ENCODE measurements around the gene FOSB. TPM values are rescaled to one million over a fixed set of nuclear protein-coding genes. Genes with fewer than 3 reads are reported as not detected.

The FOSB gene
- total RNA-seq, 1 donor from 2014 or later: 2.5 TPM

- peak; percentile 97 for ATAC-seq
These were observed 17.7 kb downstream of the FOSB start for GRCh38 chr19:45485305-45486077.

DNA sequence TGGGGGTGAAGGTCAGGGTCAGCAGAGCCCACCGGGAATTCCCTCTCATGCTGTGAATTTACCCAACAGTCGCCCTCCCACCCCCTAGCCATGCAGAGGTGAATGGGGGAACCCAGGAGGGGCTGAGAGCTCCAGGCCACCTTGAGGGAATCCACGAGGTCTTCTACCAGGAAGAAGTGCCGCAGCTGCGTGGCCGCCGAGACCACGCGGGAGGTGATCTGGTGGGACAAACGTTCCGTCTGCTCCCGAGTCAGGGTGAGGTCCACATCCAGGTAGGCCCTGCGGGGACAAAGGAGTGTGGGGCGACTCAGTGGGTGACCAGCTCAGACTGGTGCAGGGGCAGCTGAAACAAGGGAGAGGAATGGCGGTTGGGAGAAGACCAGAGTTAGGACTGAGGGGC is 20.9 kb downstream of the FOSB start:
- no peak for ATAC-seq

GRCh38 chr19:45489216-45489855 is 21.5 kb downstream of the FOSB start:
- no peak for ATAC-seq

DNA sequence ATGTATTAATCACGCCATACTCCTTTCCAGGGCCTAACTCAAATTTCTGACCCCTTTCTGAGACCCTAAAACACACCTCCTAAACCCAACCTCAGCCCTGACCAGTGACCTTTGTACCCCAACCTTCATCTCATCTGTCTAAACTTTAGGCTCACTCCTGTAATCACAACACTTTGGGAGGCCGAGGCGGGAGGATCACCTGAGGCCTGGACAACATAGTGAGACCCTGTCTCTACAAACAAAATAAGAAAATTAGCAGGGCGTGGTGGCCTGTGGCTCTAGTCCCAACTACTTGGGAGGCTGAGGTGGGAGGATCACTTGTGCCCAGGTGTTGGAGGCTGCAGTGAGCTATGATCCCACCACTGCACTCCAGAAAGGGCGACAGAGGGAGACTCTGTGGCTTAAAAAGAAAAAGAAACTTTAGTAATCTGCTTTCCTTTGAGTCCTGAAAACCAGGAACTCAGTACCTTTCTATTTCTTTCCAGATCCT is 24.4 kb downstream of the FOSB start:
- ATAC-seq: no peak

DNA sequence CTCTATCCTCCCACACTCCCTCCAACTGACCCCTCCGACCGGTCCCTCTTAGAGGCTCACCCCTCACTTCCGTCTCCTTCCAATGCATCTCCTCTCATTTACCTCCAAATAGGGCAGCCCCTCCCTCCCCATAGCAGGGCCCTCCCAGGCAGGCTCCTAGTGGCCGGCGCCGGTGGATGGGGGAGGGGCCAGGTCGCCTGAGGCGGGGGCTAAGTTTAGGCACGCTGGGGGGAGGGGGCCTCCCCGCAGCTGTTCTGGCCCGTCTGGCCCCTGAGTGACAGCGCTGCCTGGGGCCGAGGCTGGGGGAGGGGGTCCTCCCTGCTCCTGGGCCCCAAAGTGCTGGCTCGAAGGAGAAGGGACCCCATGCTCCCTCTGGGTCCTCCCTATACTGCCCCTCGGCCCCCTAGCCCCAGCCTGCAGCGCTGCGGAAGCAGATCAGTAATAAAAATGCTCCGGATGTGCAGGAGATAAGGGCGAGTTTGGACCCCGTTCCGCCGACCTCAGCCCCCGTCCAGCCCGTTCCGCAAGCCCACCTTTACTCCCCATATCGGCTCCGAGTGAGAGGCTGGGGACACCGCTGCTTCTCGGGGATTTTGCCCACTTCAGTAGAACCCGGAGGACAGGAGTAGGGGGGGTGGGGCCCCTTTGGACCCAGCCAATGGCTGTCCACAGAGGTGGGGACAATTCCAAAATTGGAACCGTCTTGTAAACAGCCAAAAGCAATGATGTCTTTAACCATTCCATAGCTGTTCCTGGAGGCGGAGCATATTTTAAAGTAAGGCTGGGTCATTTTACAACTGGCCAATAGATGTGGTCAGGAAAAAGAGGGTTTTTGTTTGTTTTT is 25.1 kb downstream of the FOSB start:
- ATAC-seq: no peak

GRCh38 chr19:45494261-45494916 is 26.6 kb downstream of the FOSB start:
- ATAC-seq: no peak

- ATAC-seq: no peak
These were observed 27.4 kb downstream of the FOSB start for GRCh38 chr19:45495178-45495577.

DNA sequence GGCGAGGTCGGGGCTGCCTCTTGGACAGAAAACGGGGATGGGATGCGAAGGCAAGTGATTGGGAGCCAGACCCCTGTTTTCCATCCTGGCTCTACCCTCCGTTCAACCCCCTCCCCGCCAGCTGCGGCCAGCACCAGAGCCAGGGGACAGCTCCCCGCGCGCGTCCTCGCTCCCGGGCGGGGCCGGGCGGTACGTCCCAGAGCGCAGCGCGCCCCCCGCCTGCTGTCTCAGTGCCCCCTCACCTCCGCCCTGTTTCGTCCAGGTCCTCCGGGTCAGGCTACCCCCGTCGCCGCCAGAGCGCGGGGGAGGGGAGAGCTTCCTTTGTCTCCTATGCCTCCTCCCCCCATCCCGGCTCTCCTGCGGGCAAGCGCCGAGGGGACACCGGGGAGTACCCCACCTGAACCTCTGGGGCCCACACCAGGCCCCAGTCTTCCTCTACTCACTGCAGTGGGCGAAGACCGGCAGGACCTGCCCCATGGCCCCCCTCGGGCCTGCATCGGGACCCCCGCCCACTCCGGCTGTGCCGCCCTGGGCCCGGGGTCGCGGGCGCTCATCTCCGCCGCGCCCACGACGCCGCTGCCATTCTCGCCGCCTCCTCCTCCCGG is 28.7 kb downstream of the FOSB start:
- ATAC-seq: peak; percentile 19

- no peak for ATAC-seq
These were observed 30.0 kb downstream of the FOSB start for GRCh38 chr19:45497791-45498190.

GRCh38 chr19:45498411-45499195 is 30.8 kb downstream of the FOSB start, which contains the start of gene PPM1N:
Gene PPM1N (plus strand): TSS chr19:45498443. CDS start chr19:45498473, 30 bp downstream.
- ATAC-seq: peak; percentile 19

DNA sequence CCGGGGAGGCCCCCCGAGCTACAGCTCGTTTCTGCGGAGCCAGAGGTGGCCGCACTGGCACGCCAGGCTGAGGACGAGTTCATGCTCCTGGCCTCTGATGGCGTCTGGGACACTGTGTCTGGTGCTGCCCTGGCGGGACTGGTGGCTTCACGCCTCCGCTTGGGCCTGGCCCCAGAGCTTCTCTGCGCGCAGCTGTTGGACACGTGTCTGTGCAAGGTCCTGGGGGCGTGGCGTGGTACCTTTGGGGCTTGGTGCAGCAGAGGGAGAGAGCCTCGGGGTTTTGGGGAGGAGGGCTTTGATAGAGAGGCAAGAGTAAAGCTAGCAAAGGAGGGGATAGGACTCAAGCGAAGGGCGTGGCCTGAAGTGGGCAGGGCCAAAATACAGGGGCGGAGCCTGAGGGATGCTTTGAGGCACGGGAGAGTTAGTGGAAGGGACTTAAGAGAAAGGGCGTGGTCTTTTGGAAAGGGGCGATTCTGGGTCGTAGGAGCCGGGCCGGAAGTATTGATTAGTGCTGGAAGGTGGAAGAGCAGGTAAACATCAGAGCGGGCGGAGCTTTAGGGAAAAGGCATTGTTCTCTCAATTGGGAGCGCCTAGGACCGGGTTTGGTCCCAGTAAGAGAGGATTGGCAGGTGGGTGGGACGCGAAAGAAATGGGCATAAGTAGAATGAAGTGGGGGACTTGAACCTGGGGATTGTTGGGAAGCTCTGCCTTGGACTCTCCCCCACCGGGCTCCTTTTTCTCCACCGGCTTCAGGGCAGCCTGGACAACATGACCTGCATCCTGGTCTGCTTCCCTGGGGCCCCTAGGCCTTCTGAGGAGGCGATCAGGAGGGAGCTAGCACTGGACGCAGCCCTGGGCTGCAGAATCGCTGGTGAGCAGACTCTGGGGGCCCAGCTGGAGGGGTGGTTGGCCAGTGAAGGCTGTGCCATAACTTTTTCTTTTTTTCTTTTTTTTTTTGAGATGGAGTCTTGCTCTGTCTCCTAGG is 31.7 kb downstream of the FOSB start:
- ATAC-seq: peak; percentile 29

DNA sequence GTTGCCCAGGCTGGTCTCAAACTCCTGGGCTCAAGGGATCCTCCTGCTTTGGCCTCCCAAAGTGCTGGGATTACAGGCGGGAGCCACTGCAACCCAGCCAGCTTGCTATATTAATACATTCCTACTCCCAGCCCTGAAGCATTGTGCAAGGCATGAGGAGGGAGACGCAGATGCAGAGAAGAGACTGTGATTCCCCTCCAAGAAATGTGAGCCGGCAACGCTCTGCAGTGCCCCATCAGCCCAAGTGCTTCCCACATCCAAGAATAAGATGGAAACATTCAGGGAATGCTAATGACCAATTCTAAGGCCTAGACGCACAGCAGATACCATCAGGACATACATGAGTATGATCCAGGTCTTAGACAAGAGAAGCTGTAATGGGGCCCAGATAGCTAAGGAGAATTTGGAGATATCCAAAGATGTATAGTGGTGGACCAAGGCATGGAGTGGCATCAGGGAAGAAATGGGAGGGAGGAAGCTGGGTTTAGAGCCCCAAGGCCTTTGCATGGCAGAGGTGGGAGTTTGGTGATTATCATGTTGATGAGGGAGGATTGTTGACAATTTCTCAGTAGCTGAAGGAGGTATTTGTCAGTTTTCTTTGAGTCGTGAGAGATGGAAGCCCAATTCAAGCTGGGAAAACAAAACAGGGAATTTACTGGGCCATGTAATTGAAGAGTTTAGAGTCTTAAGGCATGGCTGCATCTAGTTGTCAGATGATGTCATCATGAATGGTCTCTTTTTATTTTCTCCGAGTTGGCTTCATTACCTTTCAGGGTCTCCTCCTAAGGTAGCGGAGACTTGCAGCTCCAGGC is 33.3 kb downstream of the FOSB start:
- no peak for ATAC-seq

- no peak for ATAC-seq
These were observed 33.9 kb downstream of the FOSB start for GRCh38 chr19:45501730-45502014.

GRCh38 chr19:45502111-45502510 is 34.3 kb downstream of the FOSB start:
- ATAC-seq: no peak

GRCh38 chr19:45503909-45504308 is 36.1 kb downstream of the FOSB start:
- no peak for ATAC-seq

DNA sequence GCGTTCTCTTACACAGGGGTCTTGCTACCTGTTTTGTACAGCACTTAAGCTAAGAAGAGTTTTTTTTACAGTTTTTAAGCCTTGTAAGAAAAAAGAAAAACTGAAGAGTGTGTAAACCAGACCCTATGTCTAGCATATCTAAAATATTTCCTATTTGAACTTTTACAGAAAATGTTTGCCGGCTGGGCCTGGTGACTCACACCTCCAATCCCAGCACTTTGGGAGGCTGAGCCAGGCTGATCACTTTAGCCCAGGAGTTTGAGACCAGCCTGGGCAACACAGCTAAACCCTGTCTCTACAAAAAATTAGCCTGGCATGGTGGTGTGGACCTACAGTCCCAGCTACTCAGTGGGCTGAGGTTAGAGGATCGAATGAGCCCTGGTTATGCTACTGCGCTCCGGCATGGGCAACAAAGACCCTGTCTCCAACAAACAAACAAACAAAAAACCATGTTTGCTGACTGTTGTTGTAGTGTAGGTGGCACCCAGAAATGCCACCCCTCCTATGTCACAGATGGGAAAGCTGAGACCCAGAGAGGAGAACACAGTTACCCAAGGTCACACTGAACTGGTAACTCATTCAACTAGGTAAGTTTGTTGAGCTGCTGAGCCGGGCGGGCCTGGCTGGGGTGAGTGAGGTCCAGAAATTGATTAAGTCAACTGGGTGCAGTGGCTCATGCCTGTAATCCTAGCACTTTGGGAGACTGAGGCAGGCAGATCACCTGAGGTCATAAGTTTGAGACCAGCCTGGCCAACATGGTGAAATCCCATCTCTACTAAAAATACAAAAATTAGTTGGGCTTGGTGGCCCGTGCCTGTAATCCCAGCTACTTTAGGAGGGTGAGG is 37.6 kb downstream of the FOSB start:
- ATAC-seq: no peak

GRCh38 chr19:45505996-45506245 is 38.1 kb downstream of the FOSB start:
- ATAC-seq: no peak

GRCh38 chr19:45506246-45506988 is 38.6 kb downstream of the FOSB start:
- ATAC-seq: peak; percentile 87

Data from esophagus mucosa (tissue), 1 donor.